Hematopoietic multipotent progenitor cell treated with erythropoietin and hydrocortisone succinate and interleukin-3 and kit ligand, for 6 days (in vitro differentiated cells): ENCODE measurements around the gene PRKX.
"Not testable (repeated sequence)": the region's sequence is repeated elsewhere in the genome, so short reads cannot be mapped to it uniquely, and the experiment has no call there.

Source experiments
- DNase-seq: peaks from one replicate; pipeline ENCODE4 v3.0.0-alpha.2; 2015

The PRKX gene

DNA sequence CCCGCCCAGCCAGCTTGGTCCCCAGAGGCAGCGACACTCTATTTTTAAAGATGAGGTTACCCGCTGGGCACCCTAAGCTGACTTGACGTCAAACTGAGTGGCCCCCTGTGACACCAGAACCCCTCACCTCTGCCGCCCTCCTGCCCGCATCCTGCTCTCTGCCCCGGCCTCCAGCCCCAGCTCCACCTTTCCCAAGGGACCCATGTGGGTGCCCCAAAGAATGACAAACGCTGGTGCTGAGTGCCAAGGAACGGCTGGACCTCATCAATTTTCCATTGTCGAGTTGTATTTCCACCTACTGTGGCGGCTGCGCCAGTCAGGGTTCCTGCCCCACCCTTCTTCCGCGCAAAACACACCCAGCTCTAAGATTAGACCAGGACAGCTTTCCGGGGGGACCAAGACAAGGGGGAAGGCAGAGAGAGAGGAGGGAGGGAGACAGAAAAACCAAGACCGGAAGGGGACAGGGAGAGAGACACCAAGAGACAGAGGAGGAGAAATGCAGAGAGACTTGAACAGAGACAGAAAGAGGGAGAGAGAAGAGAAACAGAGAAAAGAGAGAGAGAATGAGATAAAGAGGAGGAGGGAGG lies 2.0 kb downstream of the PRKX start:
- peak; percentile 27 for DNase-seq

DNA sequence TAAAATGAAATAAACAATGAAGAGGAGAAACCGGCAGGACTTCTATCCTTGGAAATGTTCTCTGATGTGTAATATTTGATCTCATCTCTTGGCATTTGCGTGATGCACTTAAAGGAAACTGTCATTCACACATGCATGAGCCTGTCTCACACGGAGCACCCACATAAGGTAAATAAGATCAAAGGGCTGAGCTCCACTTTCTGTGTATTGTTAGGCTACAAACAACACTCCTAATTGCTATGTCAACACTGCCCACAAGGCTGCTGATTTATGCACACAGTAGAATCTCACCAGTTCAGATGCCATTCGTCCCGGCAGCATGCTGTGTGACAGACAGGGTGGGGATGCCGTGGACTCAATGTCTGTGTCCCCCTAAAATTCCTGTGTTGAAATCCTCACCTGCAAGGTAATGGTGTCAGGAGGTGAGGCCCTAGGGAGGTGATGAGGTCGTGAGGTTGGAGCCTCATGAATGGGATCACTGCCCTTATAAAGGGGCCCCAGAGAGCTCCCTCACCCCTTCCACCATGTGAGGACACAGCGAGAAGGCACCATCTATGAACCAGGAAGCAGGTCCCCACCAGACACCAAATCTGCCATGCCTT lies 5.7 kb downstream of the PRKX start:
- DNase-seq: not testable (repeated sequence)

GRCh38 chrX:3706481-3706880 lies 7.0 kb downstream of the PRKX start:
- DNase-seq: no peak

DNA sequence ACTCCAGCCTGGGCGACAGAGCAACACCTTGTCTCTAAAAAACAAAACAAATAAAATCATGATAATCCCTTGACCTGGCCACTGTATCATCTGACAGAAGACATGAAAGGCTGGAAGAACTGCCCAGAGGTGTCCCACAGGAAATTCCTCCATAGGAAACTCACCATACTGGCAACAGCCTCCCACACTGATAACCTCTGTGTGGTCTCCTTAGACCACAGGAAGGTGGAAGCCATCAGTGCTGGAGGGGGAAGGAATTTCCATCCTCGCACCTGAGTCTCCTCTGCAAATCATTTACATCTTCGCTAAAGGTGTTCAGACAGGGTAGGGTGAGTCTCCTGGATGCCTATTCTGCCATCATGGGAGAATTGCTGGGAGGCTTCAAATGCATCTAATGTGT lies 10.2 kb downstream of the PRKX start:
- not testable (repeated sequence) for DNase-seq

DNA sequence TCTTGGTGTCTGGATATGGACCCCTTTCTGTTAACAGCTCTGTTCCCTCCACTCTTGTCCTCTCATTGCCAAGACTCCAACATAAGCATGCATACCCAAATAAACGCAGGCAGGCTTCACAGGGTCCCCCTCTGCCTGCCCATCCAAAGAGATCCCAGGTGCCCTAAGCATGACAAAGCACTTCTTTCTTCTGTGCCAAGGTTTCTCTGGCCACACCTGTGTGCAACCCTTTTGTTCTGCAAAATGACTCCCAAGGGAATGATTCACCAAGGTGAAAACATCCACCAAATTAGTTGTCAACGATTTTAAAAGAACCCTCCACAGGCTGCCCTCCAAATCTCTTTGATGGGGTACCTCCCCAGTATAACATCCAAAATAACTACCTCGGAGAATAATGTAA lies 11.4 kb downstream of the PRKX start:
- not testable (repeated sequence) for DNase-seq

DNA sequence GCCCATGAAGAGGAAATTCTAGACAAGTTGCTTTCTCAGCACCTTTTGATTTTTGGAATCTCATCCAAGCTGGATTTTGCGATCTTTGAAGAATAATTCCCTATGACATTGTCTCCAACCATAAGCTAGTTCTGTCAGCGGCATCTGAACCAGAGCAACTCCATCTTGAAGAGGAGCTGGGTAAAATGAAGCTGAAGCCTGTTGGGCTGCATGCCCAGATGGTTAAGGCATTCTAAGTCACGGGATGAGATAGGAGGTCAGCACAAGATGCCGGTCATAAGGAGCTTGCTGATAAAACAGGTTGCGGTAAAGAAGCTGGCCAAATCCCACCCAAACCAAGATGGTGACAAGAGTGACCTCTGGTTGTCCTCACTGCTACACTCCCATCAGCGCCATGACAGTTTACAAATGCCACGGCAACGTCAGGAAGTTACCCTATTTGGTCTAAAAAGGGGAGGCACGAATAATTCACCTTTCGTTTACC lies 12.0 kb downstream of the PRKX start:
- peak; percentile 59 for DNase-seq

- peak; percentile 22 for DNase-seq
Observed at GRCh38 chrX:3699821-3700381, 13.5 kb downstream of the PRKX start.

GRCh38 chrX:3697701-3698279 lies 15.7 kb downstream of the PRKX start:
- DNase-seq: no peak

DNA sequence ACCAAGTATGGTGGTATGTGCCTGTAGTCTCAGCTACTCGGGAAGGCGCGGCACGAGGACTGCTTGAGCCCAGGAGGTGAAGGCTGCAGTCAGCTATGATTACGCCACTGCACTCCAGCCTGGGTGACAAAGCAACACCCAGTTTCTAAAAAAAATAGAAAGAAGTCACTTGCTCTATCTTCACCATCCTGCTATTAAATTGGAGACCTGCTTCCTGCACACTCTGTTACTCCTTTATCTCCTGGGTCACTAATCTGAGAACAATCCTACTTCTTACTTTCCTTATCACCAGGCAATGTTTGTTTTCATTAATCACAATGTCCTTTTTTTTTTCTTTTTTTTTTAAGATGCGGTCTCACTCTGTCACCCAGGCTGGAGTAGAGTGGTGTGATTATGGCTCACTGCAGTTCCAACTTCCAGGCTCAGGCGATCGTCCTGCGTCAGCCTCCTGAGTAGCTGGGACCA lies 16.2 kb downstream of the PRKX start:
- DNase-seq: peak; percentile 38

DNA sequence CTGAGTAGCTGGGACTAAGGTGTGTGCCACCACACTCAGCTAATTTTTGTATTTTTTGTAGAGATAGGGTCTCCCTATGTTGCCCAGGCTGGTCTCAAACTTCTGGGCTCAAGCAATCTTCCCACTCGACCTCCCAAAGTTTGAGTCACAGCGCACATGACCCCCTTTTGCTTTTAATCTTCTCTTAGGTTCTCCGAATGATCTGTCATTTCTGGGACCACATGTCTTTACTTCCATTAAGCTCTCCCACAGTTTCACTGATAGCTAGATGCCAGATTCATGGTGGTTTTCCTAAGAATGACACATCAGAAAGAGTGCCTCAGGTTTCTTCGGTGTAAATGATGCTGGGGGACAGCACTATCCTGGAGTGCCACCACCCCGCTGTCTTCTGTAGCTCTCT lies 17.9 kb downstream of the PRKX start:
- no peak for DNase-seq

DNA sequence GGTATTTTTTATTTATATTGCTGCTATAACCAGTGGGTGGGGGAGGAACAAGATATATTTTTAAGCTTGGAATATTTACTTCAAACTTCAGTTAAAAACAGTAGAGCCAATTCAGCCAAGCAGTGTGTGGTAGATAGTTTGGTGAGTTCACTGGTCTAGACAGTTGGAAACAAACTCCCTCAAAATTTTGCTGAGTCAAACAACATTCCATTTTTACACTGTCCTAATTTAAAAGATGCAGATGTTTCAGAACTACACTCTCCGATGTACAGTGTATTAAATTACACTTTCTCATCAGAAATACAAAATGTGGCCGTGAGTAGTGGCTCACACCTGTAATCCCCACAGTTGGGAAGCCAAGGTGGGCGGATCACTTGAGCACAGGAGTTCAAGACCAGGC lies 23.3 kb downstream of the PRKX start:
- DNase-seq: no peak

DNA sequence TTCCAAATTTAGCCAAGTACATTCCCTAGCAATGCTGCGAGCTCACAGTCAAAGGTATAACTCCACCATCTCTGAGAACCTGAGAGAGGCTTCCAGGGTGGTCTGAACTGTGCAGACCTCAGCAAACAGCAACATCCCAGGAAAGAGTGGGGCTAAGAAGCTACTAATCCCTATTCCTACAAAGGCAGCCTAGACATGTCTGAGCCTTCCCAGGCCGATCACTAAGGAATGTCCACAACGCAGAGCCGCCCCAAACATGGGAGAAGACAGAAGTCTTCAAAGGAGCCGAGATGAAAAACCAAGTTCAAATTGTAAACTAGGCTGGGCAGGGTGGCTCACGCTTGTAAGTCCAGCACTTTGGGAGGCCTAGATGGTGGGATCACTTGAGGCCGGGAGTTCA lies 30.2 kb downstream of the PRKX start:
- not testable (repeated sequence) for DNase-seq

GRCh38 chrX:3680459-3680858 lies 33.0 kb downstream of the PRKX start:
- DNase-seq: no peak

GRCh38 chrX:3679669-3680068 lies 33.8 kb downstream of the PRKX start:
- no peak for DNase-seq

- peak; percentile 24 for DNase-seq
Observed at GRCh38 chrX:3678328-3678727, 35.1 kb downstream of the PRKX start.

DNA sequence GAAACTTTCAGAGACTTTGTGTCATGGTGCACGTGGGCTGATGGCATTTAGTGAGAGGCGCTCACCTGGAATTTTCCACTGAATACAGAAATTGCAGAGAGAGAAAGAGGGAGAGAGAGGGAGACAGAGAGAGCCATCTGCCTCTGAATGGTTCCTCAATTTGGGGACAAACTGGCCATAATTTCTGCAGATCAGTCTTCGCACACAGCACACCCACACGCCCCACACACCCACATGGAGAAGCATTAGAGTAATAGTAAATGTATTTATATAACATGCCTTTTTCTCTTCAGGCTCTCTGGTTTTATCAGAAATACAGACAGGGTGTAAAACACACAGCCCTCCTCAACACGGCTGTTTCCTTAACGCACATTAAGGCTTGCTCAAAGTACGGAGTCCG lies 38.6 kb downstream of the PRKX start:
- no peak for DNase-seq

DNA sequence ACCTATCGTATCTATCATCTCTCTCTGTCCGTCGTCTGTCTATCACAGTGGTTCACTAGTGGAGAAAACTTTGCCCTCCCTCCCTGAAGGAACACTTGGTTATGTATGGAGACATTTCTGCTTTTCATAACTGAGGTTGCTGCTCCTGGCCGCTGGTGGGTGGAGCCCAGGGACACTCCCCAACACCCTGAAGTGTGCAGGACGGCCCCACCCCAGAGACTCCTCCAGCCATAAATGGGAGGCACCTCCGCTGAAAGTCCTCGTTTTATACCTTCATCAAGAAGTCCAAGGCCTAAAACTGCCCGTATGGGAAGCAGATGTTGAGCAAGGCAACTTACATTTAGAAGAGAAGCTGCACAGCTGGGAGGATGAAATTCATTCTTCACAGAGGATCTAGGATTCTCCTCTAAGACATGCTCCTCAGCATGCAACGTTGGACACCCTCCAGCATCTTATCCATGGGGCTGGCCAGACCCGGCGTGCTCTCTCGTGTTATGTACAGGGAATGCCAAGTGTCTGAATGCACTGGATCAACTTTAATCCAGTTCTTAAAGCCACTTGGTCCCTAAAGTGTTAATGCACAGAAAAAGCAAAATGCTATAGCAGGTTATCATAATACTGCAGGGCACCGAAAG lies 43.5 kb downstream of the PRKX start:
- DNase-seq: no peak

DNA sequence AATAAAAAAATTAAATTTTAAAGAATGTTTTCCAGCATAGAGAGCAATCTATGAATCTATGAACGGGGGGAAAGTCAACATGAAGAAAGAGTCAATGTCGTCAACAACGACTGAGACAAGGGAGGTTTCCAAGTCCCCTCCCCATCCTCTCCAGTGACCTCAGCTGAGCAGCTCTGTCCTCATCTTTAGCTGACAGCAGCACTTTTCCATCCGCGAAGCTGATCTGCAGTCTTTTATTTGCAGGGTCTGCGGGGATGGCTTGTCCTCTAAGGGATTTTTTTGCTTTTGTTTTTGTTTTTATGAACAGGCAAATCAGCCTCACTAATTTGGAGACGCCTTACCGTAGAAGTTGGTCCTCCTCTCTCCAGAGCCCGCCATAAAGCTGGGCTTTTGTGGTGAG lies 46.5 kb downstream of the PRKX start:
- no peak for DNase-seq

- no peak for DNase-seq
Observed at GRCh38 chrX:3664921-3665320, 48.5 kb downstream of the PRKX start.

DNA sequence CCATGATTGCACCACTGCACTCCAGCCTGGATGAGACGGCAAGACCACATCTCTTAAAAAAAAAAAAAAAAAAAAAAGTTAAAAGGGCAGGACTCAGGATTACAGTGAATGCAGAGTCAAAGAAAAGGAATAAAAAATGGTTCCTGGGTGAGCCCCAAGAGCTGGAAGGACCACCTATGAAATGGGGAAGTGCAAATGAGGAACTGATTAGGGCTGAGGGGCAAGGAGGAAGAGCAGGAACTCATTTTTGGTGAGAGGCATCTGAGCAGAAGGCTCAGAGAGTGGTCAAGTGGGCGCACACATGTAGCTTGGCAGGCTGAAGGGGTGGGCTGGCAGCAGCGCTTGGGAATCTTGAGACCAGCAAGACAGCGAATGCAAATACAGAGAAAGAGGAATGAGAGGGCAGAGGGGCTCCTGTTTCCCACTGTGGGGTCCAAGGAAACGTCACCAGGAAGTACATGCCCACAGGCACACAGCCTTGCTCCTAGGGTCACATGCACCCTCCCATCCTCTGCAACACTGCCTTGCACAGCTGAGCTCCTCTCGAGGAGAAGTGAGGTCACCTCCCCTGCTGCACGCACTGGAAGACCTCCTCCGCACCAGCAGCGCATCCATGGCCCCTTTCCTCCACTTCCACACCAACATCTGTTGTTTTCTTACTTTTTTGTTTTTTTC lies 49.7 kb downstream of the PRKX start:
- peak; percentile 41 for DNase-seq

GRCh38 chrX:3659761-3660160 lies 53.7 kb downstream of the PRKX start:
- DNase-seq: no peak

DNA sequence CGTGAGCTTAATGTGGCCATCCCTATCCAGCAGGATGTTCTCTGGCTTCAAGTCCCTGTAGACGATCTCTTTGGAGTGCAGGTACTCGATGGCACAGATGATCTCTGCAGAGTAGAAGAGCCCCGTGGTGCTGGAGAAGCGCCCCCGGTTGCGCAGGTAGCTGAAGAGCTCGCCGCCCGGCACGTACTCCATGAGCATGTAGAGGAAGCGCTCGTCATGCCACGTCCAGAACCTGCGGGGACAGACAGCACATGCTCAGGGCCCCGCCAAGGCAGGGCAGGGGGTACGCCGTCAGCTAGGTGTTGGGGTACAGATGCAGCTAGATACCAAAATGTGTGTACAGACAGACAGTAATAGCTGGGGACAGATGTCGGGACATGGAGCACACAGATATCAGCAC lies 58.3 kb downstream of the PRKX start:
- DNase-seq: no peak

DNA sequence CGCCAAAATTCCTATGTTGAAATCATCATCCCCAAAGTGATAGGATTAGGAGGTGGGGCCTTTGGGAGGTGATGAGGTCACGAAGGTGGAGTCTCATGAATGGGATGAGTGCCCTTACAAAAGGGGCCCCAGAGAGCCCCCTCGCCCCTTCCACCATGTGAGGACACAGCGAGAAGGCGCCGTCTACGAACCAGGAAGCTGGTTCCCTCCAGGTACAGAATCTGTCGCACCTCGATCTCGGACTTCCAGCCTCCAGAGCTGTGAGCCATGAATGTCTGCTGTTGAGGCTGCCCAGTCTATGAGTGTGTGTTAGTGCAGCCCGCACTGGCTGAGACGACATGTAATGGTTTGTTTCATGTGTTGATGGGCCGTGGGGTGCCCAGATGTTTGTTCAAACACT lies 60.3 kb downstream of the PRKX start:
- no peak for DNase-seq
